HG02588 (cell line): ENCODE data around the gene TBRG1.

Source experiments
- ATAC-seq: cut with Tn5 transposase; IDR thresholded peaks from one replicate; pipeline ENCODE4 v1.9.1; 2021; ENCODE audit warnings: mild to moderate bottlenecking, moderate library complexity; ENCODE audit not compliant: unreplicated experiment

Gene TBRG1

GRCh38 chr11:124612567-124613246 lies 10.0 kb upstream of the TBRG1 start:
- ATAC-seq: no peak

- ATAC-seq: no peak
These were observed 3.8 kb upstream of the TBRG1 start for GRCh38 chr11:124618863-124619262.

- ATAC-seq: no peak
These were observed 1.3 kb downstream of the TBRG1 start for GRCh38 chr11:124623861-124624525.

GRCh38 chr11:124625504-124626168 lies 3.0 kb downstream of the TBRG1 start:
- no peak for ATAC-seq

GRCh38 chr11:124627546-124627945 lies 4.9 kb downstream of the TBRG1 start:
- no peak for ATAC-seq

- ATAC-seq: no peak
These were observed 7.3 kb downstream of the TBRG1 start for GRCh38 chr11:124629961-124630360.

GRCh38 chr11:124633355-124633754 lies 10.7 kb downstream of the TBRG1 start:
- no peak for ATAC-seq

GRCh38 chr11:124635932-124636331 lies 13.3 kb downstream of the TBRG1 start:
- ATAC-seq: no peak

GRCh38 chr11:124638500-124638899 lies 15.8 kb downstream of the TBRG1 start:
- no peak for ATAC-seq

- no peak for ATAC-seq
These were observed 16.5 kb downstream of the TBRG1 start for GRCh38 chr11:124639186-124639585.

- no peak for ATAC-seq
These were observed 18.0 kb downstream of the TBRG1 start for GRCh38 chr11:124640666-124641065.

GRCh38 chr11:124642628-124643027 lies 20.0 kb downstream of the TBRG1 start:
- no peak for ATAC-seq

GRCh38 chr11:124643042-124643604 lies 20.5 kb downstream of the TBRG1 start:
- ATAC-seq: no peak

GRCh38 chr11:124643605-124644425 lies 21.2 kb downstream of the TBRG1 start:
- ATAC-seq: no peak

- peak; percentile 72 for ATAC-seq
These were observed 22.0 kb downstream of the TBRG1 start for GRCh38 chr11:124644426-124645280.

- no peak for ATAC-seq
These were observed 23.5 kb downstream of the TBRG1 start for GRCh38 chr11:124646148-124646547.

- no peak for ATAC-seq
These were observed 25.9 kb downstream of the TBRG1 start for GRCh38 chr11:124648610-124649009.

- no peak for ATAC-seq
These were observed 34.3 kb downstream of the TBRG1 start for GRCh38 chr11:124656774-124657630.

- ATAC-seq: no peak
These were observed 35.2 kb downstream of the TBRG1 start for GRCh38 chr11:124657904-124658303.
